Breast epithelium (tissue), 4 donors: Measurements from ENCODE around the gene DUSP22. TPM values are rescaled to one million over a fixed set of nuclear protein-coding genes. Genes with fewer than 3 reads are reported as not detected.
"Not testable (repeated sequence)": the region's sequence is repeated elsewhere in the genome, so short reads cannot be mapped to it uniquely, and the experiment has no call there.

Experiments
- DNase-seq, 2 donors: peaks; one replicate each; pipeline ENCODE4 v3.0.0-alpha.2; 2019; ENCODE audit warnings: low spot score in 2 of 2
- H3K27ac ChIP-seq, 2 donors: fragments of 200-600 bp; sonication (generic) in 1 of 2; one replicate each; pipeline ENCODE4 v1.5.1; 2016 to 2019; ENCODE audit warnings: mild to moderate bottlenecking in 1 of 2
- H3K27me3 ChIP-seq, 2 donors: fragments of 200-600 bp; sonication (generic) in 1 of 2; one replicate each; pipeline versions ENCODE4 v1.5.1 to v1.6.0; 2017 to 2019; ENCODE audit warnings: control low read depth in 1 of 2, mild to moderate bottlenecking in 1 of 2
- H3K36me3 ChIP-seq: fragments of 200-600 bp; one replicate; pipeline ENCODE4 v1.5.1; 2019
- H3K4me1 ChIP-seq, 2 donors: fragments of 200-600 bp; sonication (generic); one replicate each; pipeline ENCODE4 v1.5.1; 2016 to 2019; ENCODE audit warnings: control low read depth in 1 of 2
- H3K4me3 ChIP-seq, 3 donors: fragments of 200-600 bp; sonication (generic); 1 replicate in 2 of 3; 2 replicates in 1 of 3; pipeline ENCODE4 v1.5.1; 2016 to 2019; ENCODE audit warnings: mild to moderate bottlenecking in 3 of 3, moderate library complexity in 2 of 3
- H3K9me3 ChIP-seq, 2 donors: fragments of 200-600 bp; sonication (generic) in 1 of 2; one replicate each; pipeline ENCODE4 v1.5.1; 2016 to 2019; ENCODE audit warnings: control low read depth in 1 of 2
- CTCF ChIP-seq, 3 donors: fragments of 450-650 bp; IDR thresholded peaks; one replicate each; pipeline ENCODE4 v1.5.1; 2016 to 2017; ENCODE audit warnings: antibody characterized with exemption in 3 of 3, mild to moderate bottlenecking in 3 of 3, moderate library complexity in 3 of 3
- POLR2A ChIP-seq: fragments of 450-650 bp; IDR thresholded peaks from one replicate; pipeline ENCODE4 v1.6.1; 2016; ENCODE audit warnings: antibody characterized with exemption, mild to moderate bottlenecking, moderate library complexity
- POLR2AphosphoS5 ChIP-seq, 3 donors: sonication (generic); formaldehyde crosslinking; IDR thresholded peaks; one replicate each; pipeline ENCODE4 v1.6.1; 2017; ENCODE audit warnings: antibody characterized with exemption in 3 of 3
- intact Hi-C: fragments of 100-400 bp; cut with DNase I; formaldehyde crosslinking; loops from one replicate; pipeline ENCODE4 v1.15.1; 2023; ENCODE audit warnings: low total_unique reads
- total RNA-seq, 3 donors: library from RNA; depleted of rRNA; stranded (reverse); fragments of >200 nt; gene quantifications; one replicate each; pipeline ENCODE4 v1.1.0, GENCODE V29; 2016

DUSP22 gene
- total RNA-seq, 3 donors from 2014 or later = 55.6 to 81.9 (median 59.0) TPM

GRCh38 chr6:370555-370954 is 78.3 kb downstream of the DUSP22 start:
- intact Hi-C loops = no loop called here
- Histone ChIP-seq H3K36me3 (no peaks in the 10 kb centered on the region), H3K9me3 (peaks cover 0 to 8% of the 10 kb centered on the region in 2 donors), H3K4me3 (no peak overlapping the region), H3K27ac (no peak overlapping the region), H3K4me1 (no peaks in the 10 kb centered on the region), H3K27me3 (peaks cover 5 to 76% of the 10 kb centered on the region in 2 donors)
- DNase-seq = no peak
- TF ChIP-seq CTCF (IDR thresholded peaks at IDR 0.05) = no peak
- no peak for TF ChIP-seq POLR2A
- no peak for TF ChIP-seq POLR2AphosphoS5 (IDR thresholded peaks at IDR 0.05)

- H3K27me3 ChIP-seq = peaks cover 5 to 71% of the 10 kb centered on the region in 2 donors
- H3K4me3 ChIP-seq, intact Hi-C loops: not testable (repeated sequence)
These were observed 79.6 kb downstream of the DUSP22 start for GRCh38 chr6:371851-372250.

GRCh38 chr6:372336-372911 is 80.1 kb downstream of the DUSP22 start:
- H3K27ac ChIP-seq = no peak overlapping the region
- H3K27me3 ChIP-seq = peaks cover 5 to 68% of the 10 kb centered on the region in 2 donors
- no peak for TF ChIP-seq POLR2A
- intact Hi-C loops = no loop called here
- H3K4me3 ChIP-seq = no peak overlapping the region
- H3K4me1 ChIP-seq = no peaks in the 10 kb centered on the region
- H3K36me3 ChIP-seq = no peaks in the 10 kb centered on the region
- DNase-seq = no peak
- H3K9me3 ChIP-seq = peaks cover 0 to 8% of the 10 kb centered on the region in 2 donors

More at GRCh38 chr6:371851-372250, 79.6 kb downstream of the DUSP22 start:
- DNase-seq, H3K36me3 ChIP-seq, H3K9me3 ChIP-seq, H3K27ac ChIP-seq, H3K4me1 ChIP-seq: not testable (repeated sequence)

GRCh38 chr6:373031-373430 is 80.7 kb downstream of the DUSP22 start:
- no peak for DNase-seq
- Histone ChIP-seq H3K4me1 (no peaks in the 10 kb centered on the region), H3K4me3 (no peak overlapping the region), H3K9me3 (peaks cover 0 to 8% of the 10 kb centered on the region in 2 donors), H3K36me3 (no peaks in the 10 kb centered on the region), H3K27me3 (peaks cover 5 to 62% of the 10 kb centered on the region in 2 donors), H3K27ac (no peak overlapping the region)
- intact Hi-C loops = no loop called here
- TF ChIP-seq POLR2A = no peak

- TF ChIP-seq POLR2A = no peak
- TF ChIP-seq CTCF (IDR thresholded peaks at IDR 0.05) = no peak
- TF ChIP-seq POLR2AphosphoS5 (IDR thresholded peaks at IDR 0.05) = no peak
- H3K4me1 ChIP-seq = no peaks in the 10 kb centered on the region
- DNase-seq = no peak
- peaks cover 5 to 57% of the 10 kb centered on the region in 2 donors for H3K27me3 ChIP-seq
- intact Hi-C loops = no loop called here
- H3K27ac ChIP-seq = no peak overlapping the region
- no peak overlapping the region for H3K4me3 ChIP-seq
- no peaks in the 10 kb centered on the region for H3K36me3 ChIP-seq
- H3K9me3 ChIP-seq = peaks cover 0 to 8% of the 10 kb centered on the region in 2 donors
These were observed 81.8 kb downstream of the DUSP22 start for GRCh38 chr6:373773-374724.

GRCh38 chr6:374956-375355 is 82.7 kb downstream of the DUSP22 start:
- DNase-seq = no peak
- Histone ChIP-seq H3K27me3 (peaks cover 5 to 57% of the 10 kb centered on the region in 2 donors), H3K4me1 (no peaks in the 10 kb centered on the region), H3K4me3 (no peak overlapping the region), H3K9me3 (peaks cover 0 to 8% of the 10 kb centered on the region in 2 donors), H3K36me3 (no peaks in the 10 kb centered on the region), H3K27ac (no peak overlapping the region)
- TF ChIP-seq POLR2A = no peak
- no peak for TF ChIP-seq CTCF (IDR thresholded peaks at IDR 0.05)
- no peak for TF ChIP-seq POLR2AphosphoS5 (IDR thresholded peaks at IDR 0.05)
- intact Hi-C loops = no loop called here
